ENCODE results near the gene KEAP1.
"Not testable (repeated sequence)": the region's sequence is repeated elsewhere in the genome, so short reads cannot be mapped to it uniquely, and the experiment has no call there.

The KEAP1 gene

GRCh38 chr19:10503002-10503789, at the start of gene KEAP1:
Gene KEAP1, minus strand, starts transcription at chr19:10503356. Its CDS starts 3,323 bp downstream, at chr19:10500033.
- FAIRE-seq, result no peak
- peak; percentile 32 for DNase-seq (ENCODE audit: low spot score)

GRCh38 chr19:10552510-10553053, 49.4 kb upstream of the KEAP1 start:
- FAIRE-seq (no peak), DNase-seq (ENCODE audit: low spot score) (no peak)

GRCh38 chr19:10551698-10552301, 48.6 kb upstream of the KEAP1 start:
- DNase-seq (ENCODE audit: low spot score), result no peak
- FAIRE-seq, result no peak

GRCh38 chr19:10551006-10551405, 47.9 kb upstream of the KEAP1 start:
- not testable (repeated sequence) for FAIRE-seq; DNase-seq (ENCODE audit: low spot score)

- no peak for DNase-seq (ENCODE audit: low spot score)
- FAIRE-seq, result no peak
Observed at GRCh38 chr19:10550336-10550735, 47.2 kb upstream of the KEAP1 start.

GRCh38 chr19:10549733-10550132, 46.6 kb upstream of the KEAP1 start:
- DNase-seq (ENCODE audit: low spot score), result no peak
- no peak for FAIRE-seq

- DNase-seq (ENCODE audit: low spot score) (no peak), FAIRE-seq (no peak)
Observed at GRCh38 chr19:10548746-10549276, 45.7 kb upstream of the KEAP1 start.

- DNase-seq (ENCODE audit: low spot score) (no peak), FAIRE-seq (no peak)
Observed at GRCh38 chr19:10546817-10547216, 43.7 kb upstream of the KEAP1 start.

GRCh38 chr19:10544753-10545251, 41.6 kb upstream of the KEAP1 start:
- no peak for FAIRE-seq

GRCh38 chr19:10544242-10544752, 41.1 kb upstream of the KEAP1 start:
- DNase-seq (ENCODE audit: low spot score) (no peak), FAIRE-seq (no peak)

More at GRCh38 chr19:10544753-10545251, 41.6 kb upstream of the KEAP1 start:
- DNase-seq (ENCODE audit: low spot score), result no peak

GRCh38 chr19:10543420-10544241, 40.5 kb upstream of the KEAP1 start, which contains the start of gene ATG4D:
Gene ATG4D, plus strand, starts transcription at chr19:10543904. Its CDS starts 187 bp downstream, at chr19:10544091.
- no peak for FAIRE-seq
- peak; percentile 90 for DNase-seq (ENCODE audit: low spot score)

GRCh38 chr19:10543059-10543419, 39.9 kb upstream of the KEAP1 start:
- FAIRE-seq (no peak), DNase-seq (ENCODE audit: low spot score) (no peak)

GRCh38 chr19:10539016-10539415, 35.9 kb upstream of the KEAP1 start:
- not testable (repeated sequence) for FAIRE-seq

GRCh38 chr19:10538204-10538983, 35.2 kb upstream of the KEAP1 start:
- FAIRE-seq (no peak), DNase-seq (ENCODE audit: low spot score) (no peak)

More at GRCh38 chr19:10539016-10539415, 35.9 kb upstream of the KEAP1 start:
- not testable (repeated sequence) for DNase-seq (ENCODE audit: low spot score)

GRCh38 chr19:10537668-10538067, 34.5 kb upstream of the KEAP1 start:
- no peak for FAIRE-seq
- no peak for DNase-seq (ENCODE audit: low spot score)

GRCh38 chr19:10535613-10536012, 32.5 kb upstream of the KEAP1 start:
- no peak for DNase-seq (ENCODE audit: low spot score)
- no peak for FAIRE-seq

- DNase-seq (ENCODE audit: low spot score) (no peak), FAIRE-seq (no peak)
Observed at GRCh38 chr19:10533646-10534386, 30.7 kb upstream of the KEAP1 start.

GRCh38 chr19:10532457-10532856, 29.3 kb upstream of the KEAP1 start:
- FAIRE-seq, result no peak
- DNase-seq (ENCODE audit: low spot score), result no peak

GRCh38 chr19:10526887-10527286, 23.7 kb upstream of the KEAP1 start:
- DNase-seq (ENCODE audit: low spot score); FAIRE-seq: not testable (repeated sequence)

All from urothelium cell line (cell line).